HepG2 (cell line): ENCODE measurements around the gene JPH3.

Experiments used
- DPF2 ChIP-seq: sonication (generic); formaldehyde crosslinking; IDR thresholded peaks from 2 replicates; pipeline ENCODE4 v1.4.0; 2020; ENCODE audit warnings: mild to moderate bottlenecking, low read depth, missing genetic modification reagents, borderline replicate concordance
- EEA1 ChIP-seq: sonication (generic); formaldehyde crosslinking; IDR thresholded peaks from 2 replicates; pipeline ENCODE4 v1.5.1; 2020; ENCODE audit warnings: mild to moderate bottlenecking, missing genetic modification reagents, borderline replicate concordance
- FOXJ3 ChIP-seq: sonication (generic); formaldehyde crosslinking; IDR thresholded peaks from 2 replicates; pipeline ENCODE4 v1.4.0; 2020; ENCODE audit warnings: missing genetic modification reagents, mild to moderate bottlenecking, borderline replicate concordance
- KLF16 ChIP-seq, 2 experiments: sonication (generic) in 1 of 2; formaldehyde crosslinking in 1 of 2; IDR thresholded peaks; 2 replicates each; pipeline versions ENCODE4 v1.6.1 to v1.8.0; 2016 to 2023; ENCODE audit warnings: missing genetic modification reagents in 2 of 2, missing compliant biosample characterization in 1 of 2
- MAZ ChIP-seq, 2 experiments: sonication (generic) in 1 of 2; formaldehyde crosslinking in 1 of 2; IDR thresholded peaks; 2 replicates each; pipeline versions ENCODE4 v1.5.0 to v1.6.1; 2012 to 2020; ENCODE audit warnings: low read depth in 2 of 2, mild to moderate bottlenecking in 2 of 2, borderline replicate concordance in 1 of 2, improper control_type of control experiment in 1 of 2, low read length in 1 of 2, missing genetic modification reagents in 1 of 2, moderate library complexity in 1 of 2
- TAF1 ChIP-seq: sonication (generic); formaldehyde crosslinking; IDR thresholded peaks from 2 replicates; pipeline ENCODE4 v1.4.0; 2020; ENCODE audit warnings: missing genetic modification reagents
- ZNF10 ChIP-seq: sonication (generic); formaldehyde crosslinking; IDR thresholded peaks from 2 replicates; pipeline ENCODE4 v1.4.0; 2020; ENCODE audit warnings: mild to moderate bottlenecking, low read depth, missing genetic modification reagents, borderline replicate concordance
- ZNF672 ChIP-seq: sonication (generic); formaldehyde crosslinking; IDR thresholded peaks from 2 replicates; pipeline ENCODE4 v1.8.1; 2022; ENCODE audit warnings: missing genetic modification reagents
- TF ChIP-seq, protein P1 (sequence below): sonication (generic); formaldehyde crosslinking; IDR thresholded peaks from 2 replicates; pipeline ENCODE4 v1.8.1; 2023; ENCODE audit warnings: missing genetic modification reagents, inconsistent platforms, borderline replicate concordance
- TF ChIP-seq, protein P2 (sequence below), 2 experiments: IDR thresholded peaks; 2 replicates each; pipeline ENCODE4 v1.6.1; 2011 to 2012; ENCODE audit warnings: low read length in 2 of 2, borderline replicate concordance in 1 of 2, low read depth in 1 of 2, mild to moderate bottlenecking in 1 of 2, moderate library complexity in 1 of 2
- TF ChIP-seq, protein P3 (sequence below): sonication (generic); formaldehyde crosslinking; IDR thresholded peaks from 2 replicates; pipeline ENCODE4 v1.8.0; 2022; ENCODE audit warnings: mild to moderate bottlenecking, missing genetic modification reagents; ENCODE audit not compliant: insufficient replicate concordance
- TF ChIP-seq, protein P4 (sequence below): sonication (generic); formaldehyde crosslinking; IDR thresholded peaks from 2 replicates; pipeline ENCODE4 v1.5.0; 2020; ENCODE audit warnings: mild to moderate bottlenecking, missing genetic modification reagents, moderate library complexity

DNA sequence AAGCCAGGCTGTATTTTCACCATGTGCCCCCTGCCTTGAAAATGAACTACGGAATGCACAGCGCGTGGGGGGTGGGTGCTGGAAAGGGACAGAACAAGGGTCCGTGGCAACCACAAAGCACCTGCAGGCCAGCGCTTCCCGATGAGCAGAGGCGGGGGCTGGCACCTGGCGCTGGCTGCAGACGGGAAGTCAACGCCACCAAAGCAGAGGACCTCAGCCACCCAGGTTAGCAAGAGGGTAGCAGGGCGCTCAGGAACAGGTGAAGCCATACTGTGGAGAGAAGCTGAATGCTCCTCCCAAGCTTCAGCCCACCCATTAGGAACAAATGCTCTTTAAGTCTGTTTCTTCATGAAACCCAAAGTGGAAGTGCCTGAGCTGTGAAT, 98.8 kb downstream of the JPH3 start:
- TF ChIP-seq, protein P1, sequence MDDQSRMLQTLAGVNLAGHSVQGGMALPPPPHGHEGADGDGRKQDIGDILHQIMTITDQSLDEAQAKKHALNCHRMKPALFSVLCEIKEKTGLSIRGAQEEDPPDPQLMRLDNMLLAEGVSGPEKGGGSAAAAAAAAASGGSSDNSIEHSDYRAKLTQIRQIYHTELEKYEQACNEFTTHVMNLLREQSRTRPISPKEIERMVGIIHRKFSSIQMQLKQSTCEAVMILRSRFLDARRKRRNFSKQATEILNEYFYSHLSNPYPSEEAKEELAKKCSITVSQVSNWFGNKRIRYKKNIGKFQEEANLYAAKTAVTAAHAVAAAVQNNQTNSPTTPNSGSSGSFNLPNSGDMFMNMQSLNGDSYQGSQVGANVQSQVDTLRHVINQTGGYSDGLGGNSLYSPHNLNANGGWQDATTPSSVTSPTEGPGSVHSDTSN: no peak
- TF ChIP-seq DPF2 (CRISPR knock-in tag): no peak
- TF ChIP-seq ZNF10 (CRISPR knock-in tag): no peak
- TF ChIP-seq, protein P2, sequence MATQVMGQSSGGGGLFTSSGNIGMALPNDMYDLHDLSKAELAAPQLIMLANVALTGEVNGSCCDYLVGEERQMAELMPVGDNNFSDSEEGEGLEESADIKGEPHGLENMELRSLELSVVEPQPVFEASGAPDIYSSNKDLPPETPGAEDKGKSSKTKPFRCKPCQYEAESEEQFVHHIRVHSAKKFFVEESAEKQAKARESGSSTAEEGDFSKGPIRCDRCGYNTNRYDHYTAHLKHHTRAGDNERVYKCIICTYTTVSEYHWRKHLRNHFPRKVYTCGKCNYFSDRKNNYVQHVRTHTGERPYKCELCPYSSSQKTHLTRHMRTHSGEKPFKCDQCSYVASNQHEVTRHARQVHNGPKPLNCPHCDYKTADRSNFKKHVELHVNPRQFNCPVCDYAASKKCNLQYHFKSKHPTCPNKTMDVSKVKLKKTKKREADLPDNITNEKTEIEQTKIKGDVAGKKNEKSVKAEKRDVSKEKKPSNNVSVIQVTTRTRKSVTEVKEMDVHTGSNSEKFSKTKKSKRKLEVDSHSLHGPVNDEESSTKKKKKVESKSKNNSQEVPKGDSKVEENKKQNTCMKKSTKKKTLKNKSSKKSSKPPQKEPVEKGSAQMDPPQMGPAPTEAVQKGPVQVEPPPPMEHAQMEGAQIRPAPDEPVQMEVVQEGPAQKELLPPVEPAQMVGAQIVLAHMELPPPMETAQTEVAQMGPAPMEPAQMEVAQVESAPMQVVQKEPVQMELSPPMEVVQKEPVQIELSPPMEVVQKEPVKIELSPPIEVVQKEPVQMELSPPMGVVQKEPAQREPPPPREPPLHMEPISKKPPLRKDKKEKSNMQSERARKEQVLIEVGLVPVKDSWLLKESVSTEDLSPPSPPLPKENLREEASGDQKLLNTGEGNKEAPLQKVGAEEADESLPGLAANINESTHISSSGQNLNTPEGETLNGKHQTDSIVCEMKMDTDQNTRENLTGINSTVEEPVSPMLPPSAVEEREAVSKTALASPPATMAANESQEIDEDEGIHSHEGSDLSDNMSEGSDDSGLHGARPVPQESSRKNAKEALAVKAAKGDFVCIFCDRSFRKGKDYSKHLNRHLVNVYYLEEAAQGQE (IDR thresholded peaks at IDR 0.05; ENCODE audit: borderline replicate concordance in 1 of 2, low read depth in 1 of 2, low read length in 2 of 2): no peak
- no peak for TF ChIP-seq TAF1 (CRISPR knock-in tag)
- TF ChIP-seq EEA1: no peak
- TF ChIP-seq KLF16 (CRISPR knock-in tag; IDR thresholded peaks at IDR 0.05): no peak
- TF ChIP-seq MAZ (IDR thresholded peaks at IDR 0.05; ENCODE audit: borderline replicate concordance, low read depth, low read length): no peak
- no peak for TF ChIP-seq MAZ (CRISPR knock-in tag; IDR thresholded peaks at IDR 0.05; ENCODE audit: low read depth)
- TF ChIP-seq, protein P3, sequence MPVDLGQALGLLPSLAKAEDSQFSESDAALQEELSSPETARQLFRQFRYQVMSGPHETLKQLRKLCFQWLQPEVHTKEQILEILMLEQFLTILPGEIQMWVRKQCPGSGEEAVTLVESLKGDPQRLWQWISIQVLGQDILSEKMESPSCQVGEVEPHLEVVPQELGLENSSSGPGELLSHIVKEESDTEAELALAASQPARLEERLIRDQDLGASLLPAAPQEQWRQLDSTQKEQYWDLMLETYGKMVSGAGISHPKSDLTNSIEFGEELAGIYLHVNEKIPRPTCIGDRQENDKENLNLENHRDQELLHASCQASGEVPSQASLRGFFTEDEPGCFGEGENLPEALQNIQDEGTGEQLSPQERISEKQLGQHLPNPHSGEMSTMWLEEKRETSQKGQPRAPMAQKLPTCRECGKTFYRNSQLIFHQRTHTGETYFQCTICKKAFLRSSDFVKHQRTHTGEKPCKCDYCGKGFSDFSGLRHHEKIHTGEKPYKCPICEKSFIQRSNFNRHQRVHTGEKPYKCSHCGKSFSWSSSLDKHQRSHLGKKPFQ (CRISPR knock-in tag): no peak
- TF ChIP-seq, protein P4, sequence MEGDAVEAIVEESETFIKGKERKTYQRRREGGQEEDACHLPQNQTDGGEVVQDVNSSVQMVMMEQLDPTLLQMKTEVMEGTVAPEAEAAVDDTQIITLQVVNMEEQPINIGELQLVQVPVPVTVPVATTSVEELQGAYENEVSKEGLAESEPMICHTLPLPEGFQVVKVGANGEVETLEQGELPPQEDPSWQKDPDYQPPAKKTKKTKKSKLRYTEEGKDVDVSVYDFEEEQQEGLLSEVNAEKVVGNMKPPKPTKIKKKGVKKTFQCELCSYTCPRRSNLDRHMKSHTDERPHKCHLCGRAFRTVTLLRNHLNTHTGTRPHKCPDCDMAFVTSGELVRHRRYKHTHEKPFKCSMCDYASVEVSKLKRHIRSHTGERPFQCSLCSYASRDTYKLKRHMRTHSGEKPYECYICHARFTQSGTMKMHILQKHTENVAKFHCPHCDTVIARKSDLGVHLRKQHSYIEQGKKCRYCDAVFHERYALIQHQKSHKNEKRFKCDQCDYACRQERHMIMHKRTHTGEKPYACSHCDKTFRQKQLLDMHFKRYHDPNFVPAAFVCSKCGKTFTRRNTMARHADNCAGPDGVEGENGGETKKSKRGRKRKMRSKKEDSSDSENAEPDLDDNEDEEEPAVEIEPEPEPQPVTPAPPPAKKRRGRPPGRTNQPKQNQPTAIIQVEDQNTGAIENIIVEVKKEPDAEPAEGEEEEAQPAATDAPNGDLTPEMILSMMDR (CRISPR knock-in tag): no peak
- no peak for TF ChIP-seq FOXJ3
- TF ChIP-seq ZNF672 (CRISPR knock-in tag): no peak
